HG03354 (cell line): ENCODE measurements around the gene PLCB4.

Source experiments
- ATAC-seq: cut with Tn5 transposase; IDR thresholded peaks from one replicate; pipeline ENCODE4 v1.9.1; 2021; ENCODE audit warnings: mild to moderate bottlenecking; ENCODE audit not compliant: unreplicated experiment, poor library complexity, severe bottlenecking

The PLCB4 gene

GRCh38 chr20:9517297-9518162, 448.6 kb downstream of the PLCB4 start:
- ATAC-seq: no peak

- no peak for ATAC-seq
Observed at GRCh38 chr20:9518576-9519175, 449.8 kb downstream of the PLCB4 start.

GRCh38 chr20:9520086-9520485, 451.2 kb downstream of the PLCB4 start:
- no peak for ATAC-seq

- ATAC-seq: no peak
Observed at GRCh38 chr20:9523636-9524035, 454.7 kb downstream of the PLCB4 start.
